Measurements from ENCODE around the gene CSRP1.

The CSRP1 gene

DNA sequence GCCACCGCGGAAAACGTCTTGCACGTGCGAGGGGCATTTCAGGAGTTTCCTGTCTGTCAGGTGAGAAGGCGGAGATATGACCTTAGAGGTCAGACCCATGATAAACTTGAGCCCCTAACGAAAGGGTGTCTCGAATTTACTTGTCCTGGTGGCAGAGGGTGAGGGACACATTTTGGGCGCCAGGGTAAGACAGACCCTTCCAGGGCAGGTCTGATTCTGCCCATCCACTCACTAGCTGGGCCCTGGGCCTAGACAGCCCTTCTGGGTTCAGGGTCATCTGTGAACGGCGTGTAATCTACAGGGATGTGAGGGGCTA is 395 bp upstream of the CSRP1 start:
- TF ChIP-seq, protein P1, sequence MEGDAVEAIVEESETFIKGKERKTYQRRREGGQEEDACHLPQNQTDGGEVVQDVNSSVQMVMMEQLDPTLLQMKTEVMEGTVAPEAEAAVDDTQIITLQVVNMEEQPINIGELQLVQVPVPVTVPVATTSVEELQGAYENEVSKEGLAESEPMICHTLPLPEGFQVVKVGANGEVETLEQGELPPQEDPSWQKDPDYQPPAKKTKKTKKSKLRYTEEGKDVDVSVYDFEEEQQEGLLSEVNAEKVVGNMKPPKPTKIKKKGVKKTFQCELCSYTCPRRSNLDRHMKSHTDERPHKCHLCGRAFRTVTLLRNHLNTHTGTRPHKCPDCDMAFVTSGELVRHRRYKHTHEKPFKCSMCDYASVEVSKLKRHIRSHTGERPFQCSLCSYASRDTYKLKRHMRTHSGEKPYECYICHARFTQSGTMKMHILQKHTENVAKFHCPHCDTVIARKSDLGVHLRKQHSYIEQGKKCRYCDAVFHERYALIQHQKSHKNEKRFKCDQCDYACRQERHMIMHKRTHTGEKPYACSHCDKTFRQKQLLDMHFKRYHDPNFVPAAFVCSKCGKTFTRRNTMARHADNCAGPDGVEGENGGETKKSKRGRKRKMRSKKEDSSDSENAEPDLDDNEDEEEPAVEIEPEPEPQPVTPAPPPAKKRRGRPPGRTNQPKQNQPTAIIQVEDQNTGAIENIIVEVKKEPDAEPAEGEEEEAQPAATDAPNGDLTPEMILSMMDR (IDR thresholded peaks at IDR 0.05; ENCODE audit: low read depth, low read length) = no peak
- H3K4me3 ChIP-seq (ENCODE audit: low read depth, low read length) = peak overlapping the region; percentile 79
- in situ Hi-C loops (cut with HindIII; ENCODE audit: low sequenced_read_pairs) = no loop called here
- DNase-seq (ENCODE audit: low read depth, low spot score) = no peak

DNA sequence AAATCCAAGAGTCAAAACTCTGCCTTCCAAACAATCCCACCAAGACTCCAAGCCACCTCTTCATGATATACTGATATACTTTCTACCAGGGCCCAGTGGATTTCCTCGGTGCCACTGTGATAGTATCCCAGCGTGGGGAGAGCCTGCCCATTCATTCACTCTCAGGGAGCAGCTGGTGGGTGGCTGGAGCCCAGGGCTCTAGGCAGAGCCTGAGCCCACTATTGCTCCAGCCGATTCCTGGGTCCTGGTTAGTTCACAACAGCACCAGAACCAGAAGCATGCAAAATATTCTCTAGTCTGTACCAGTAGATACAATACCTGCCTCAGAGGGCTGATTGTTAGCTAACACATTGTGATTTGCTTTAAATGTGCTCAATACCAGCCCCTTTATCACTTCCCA is 831 bp downstream of the CSRP1 start:
- in situ Hi-C loops (cut with HindIII; ENCODE audit: low sequenced_read_pairs) = no loop called here

DNA sequence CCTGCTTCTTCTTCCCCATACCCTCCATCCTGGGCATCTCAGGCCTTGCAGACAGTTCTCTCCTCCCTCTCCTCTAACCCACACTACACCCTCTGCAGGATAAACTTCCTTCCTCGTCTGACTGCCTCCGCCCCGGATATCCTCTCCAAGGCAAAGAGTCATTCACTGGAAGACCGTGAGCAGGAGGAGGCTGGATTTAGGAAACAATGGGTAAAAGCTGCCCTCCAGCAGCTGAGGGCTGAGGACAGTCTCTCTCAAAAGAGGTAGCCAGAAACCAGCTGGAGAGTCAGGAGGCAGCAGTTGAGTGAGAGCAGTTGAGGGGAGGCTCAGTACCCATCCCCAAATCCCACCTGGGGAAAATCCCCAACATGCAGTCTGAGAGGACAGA is 1.4 kb downstream of the CSRP1 start:
- in situ Hi-C loops (cut with HindIII; ENCODE audit: low sequenced_read_pairs) = no loop called here
- TF ChIP-seq, protein P1 (IDR thresholded peaks at IDR 0.05; ENCODE audit: low read depth, low read length) = no peak
- peak overlapping the region; percentile 79 for H3K4me3 ChIP-seq (ENCODE audit: low read depth, low read length)
- DNase-seq (ENCODE audit: low read depth, low spot score) = peak; percentile 64

More for the DNA sequence above, 831 bp downstream of the CSRP1 start:
- TF ChIP-seq, protein P1 (IDR thresholded peaks at IDR 0.05; ENCODE audit: low read depth, low read length) = no peak
- H3K4me3 ChIP-seq (ENCODE audit: low read depth, low read length) = peak overlapping the region; percentile 79
- no peak for DNase-seq (ENCODE audit: low read depth, low spot score)

DNA sequence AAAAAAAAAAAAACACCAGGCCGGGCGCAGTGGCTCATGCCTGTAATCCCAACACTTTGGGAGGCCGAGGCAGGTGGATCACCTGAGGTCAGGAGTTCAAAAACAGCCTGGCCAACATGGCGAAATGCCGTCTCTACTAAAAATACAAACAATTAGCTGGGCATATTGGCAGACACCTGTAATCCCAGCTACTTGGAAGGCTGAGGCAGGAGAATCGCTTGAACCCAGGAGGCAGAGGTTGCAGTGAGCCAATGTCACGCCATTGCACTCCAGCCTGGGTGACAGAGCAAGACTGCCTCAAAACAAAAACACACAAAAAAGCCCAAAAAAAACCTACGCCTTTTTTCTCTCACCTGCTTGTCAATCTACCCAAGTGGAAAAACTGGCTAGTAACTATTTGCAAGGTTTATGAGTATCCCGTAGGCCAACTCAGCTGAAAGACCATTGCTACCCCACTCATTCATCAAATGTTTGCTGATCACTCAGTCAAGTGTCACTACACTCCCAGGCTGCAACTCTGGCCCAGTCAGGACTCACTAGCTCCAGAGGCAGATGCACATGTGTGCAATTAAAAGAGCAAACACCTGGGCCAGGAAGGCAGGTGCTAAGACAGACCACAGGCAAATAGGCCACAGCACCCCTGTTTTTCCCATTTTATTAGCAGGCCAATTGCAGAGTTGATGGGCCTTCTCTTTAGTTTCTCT is 2.0 kb downstream of the CSRP1 start:
- DNase-seq (ENCODE audit: low read depth, low spot score) = no peak
- peak overlapping the region; percentile 79 for H3K4me3 ChIP-seq (ENCODE audit: low read depth, low read length)
- TF ChIP-seq, protein P1 (IDR thresholded peaks at IDR 0.05; ENCODE audit: low read depth, low read length) = no peak
- in situ Hi-C loops (cut with HindIII; ENCODE audit: low sequenced_read_pairs) = no loop called here

DNA sequence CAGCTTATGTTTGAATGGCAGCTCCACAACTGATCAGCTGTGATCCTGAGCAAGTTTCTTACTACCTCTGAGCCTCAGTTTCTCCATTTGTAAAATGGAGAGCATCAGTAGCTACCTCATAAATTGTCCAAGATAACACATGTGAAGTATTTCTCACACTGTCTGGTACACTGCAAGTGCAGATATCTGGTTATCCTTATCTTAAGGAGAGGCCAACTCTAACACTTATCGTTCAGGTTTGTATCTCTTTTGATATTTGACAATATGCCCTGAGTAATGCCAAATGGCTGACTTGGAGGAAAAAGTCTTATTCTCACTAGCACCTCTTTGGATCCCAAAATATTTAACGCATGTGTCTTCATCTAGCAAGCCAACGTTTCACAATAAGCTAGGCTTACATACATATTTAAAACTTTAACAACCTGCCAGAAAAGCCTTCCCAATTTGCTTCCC is 2.7 kb downstream of the CSRP1 start:
- DNase-seq (ENCODE audit: low read depth, low spot score) = no peak
- in situ Hi-C loops (cut with HindIII; ENCODE audit: low sequenced_read_pairs) = no loop called here
- peak overlapping the region; percentile 7 for H3K4me3 ChIP-seq (ENCODE audit: low read depth, low read length)
- TF ChIP-seq, protein P1 (IDR thresholded peaks at IDR 0.05; ENCODE audit: low read depth, low read length) = no peak

DNA sequence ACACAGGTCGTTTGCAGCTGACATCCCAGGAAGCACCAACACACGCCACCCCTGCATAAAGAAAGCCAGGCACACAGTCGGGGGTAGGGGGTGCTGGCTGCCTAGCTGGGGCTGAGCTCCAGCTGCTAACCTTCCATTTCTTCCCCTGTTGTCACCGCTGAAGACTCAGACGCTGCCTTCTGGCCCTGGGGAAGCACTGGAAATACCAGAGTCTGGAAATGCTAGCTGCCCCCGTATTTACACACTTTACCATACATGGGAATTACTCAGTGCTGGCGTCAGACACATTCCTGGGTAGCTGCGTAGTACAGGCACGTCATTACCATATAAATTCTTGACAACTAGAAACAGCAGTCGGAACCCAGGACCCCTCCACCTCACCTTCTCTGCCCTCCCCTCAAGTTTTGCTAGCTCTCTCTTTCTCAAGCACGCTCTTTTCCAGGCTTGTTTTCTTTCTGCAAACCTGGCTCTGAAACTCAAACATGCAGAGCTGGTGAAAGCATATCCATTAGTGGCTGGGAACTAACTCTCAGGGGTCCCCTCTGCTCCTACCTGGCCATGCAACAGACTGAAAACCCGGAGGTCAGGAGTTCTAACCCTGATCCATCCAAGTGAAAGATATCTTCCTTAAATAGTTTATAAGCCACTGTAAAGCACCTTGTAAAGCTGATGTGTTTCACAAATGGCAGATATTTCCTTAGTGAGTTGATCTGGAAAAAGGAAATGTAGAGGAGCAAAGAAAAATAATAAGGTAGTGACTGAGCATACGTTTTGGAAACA is 3.3 kb downstream of the CSRP1 start:
- peak; percentile 98 for DNase-seq (ENCODE audit: low read depth, low spot score)
- TF ChIP-seq, protein P1 (IDR thresholded peaks at IDR 0.05; ENCODE audit: low read depth, low read length) = no peak

More for the DNA sequence above, 3.3 kb downstream of the CSRP1 start:
- in situ Hi-C loops (cut with HindIII; ENCODE audit: low sequenced_read_pairs) = no loop called here
- peak overlapping the region; percentile 6 for H3K4me3 ChIP-seq (ENCODE audit: low read depth, low read length)
